Raji (cell line): ENCODE data around the gene LRRC74A.

Experiments
- POLR2A ChIP-seq: IDR thresholded peaks from 2 replicates; pipeline ENCODE4 v1.6.1; 2011; ENCODE audit warnings: low read depth, low read length, control low read depth; ENCODE audit not compliant: insufficient read depth

LRRC74A gene

GRCh38 chr14:76826122-76826521 lies at the start of gene LRRC74A:
LRRC74A (plus strand) TSS chr14:76826408; CDS start chr14:76826698, 290 bp downstream.
- no peak for TF ChIP-seq POLR2A

GRCh38 chr14:76776428-76777251 lies 49.6 kb upstream of the LRRC74A start:
- TF ChIP-seq POLR2A: no peak

GRCh38 chr14:76777721-76778120 lies 48.5 kb upstream of the LRRC74A start:
- no peak for TF ChIP-seq POLR2A

GRCh38 chr14:76778546-76779215 lies 47.5 kb upstream of the LRRC74A start:
- no peak for TF ChIP-seq POLR2A

DNA sequence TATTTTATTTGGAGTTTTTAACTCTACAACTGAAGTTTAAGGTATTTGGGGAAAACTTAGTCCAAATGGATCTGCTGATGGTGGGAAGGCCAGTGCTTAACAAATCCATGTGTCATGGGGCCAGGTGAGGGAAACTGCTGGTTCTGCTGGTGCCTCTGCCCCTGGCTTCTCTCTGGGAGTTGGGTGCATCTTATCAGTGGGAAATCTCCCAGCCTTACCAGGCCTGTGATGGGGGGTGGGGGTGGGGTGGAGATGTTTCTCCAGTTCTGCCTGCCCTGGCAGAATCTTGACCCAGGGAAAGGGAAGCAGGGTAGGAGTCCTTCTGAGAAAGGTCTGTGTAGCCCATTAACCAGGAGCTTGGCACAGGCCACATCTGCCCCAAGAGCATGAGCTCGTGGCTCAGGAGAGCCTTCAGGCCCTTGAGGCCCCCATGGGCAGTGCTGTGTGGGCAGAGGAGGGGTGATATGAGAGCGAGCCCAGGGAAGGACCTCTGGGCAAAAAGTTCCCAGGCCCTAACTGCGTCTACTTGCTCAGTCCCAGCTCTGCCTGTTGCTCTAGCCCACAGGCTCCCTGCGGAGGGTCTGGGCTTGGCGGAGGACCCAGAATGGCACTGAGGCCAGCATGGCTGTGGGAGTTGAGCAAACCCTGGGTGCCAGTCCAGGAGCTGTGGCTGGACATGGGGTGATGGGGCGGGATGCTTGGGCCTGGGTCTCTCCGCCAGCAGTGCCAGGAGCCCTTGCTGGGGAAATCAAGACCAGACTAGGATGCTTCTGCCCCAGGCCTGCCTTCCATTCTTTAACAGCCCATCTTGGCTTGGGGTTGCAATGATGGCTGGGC lies 46.8 kb upstream of the LRRC74A start:
- no peak for TF ChIP-seq POLR2A

- no peak for TF ChIP-seq POLR2A
Measured at GRCh38 chr14:76780058-76780345, 46.2 kb upstream of the LRRC74A start.

- no peak for TF ChIP-seq POLR2A
Measured at GRCh38 chr14:76780360-76780759, 45.8 kb upstream of the LRRC74A start.

GRCh38 chr14:76780875-76781647 lies 45.1 kb upstream of the LRRC74A start:
- TF ChIP-seq POLR2A: no peak

GRCh38 chr14:76781648-76782051 lies 44.6 kb upstream of the LRRC74A start:
- no peak for TF ChIP-seq POLR2A

GRCh38 chr14:76782115-76782884 lies 43.9 kb upstream of the LRRC74A start:
- TF ChIP-seq POLR2A: no peak

GRCh38 chr14:76782885-76783566 lies 43.2 kb upstream of the LRRC74A start:
- no peak for TF ChIP-seq POLR2A

- TF ChIP-seq POLR2A: no peak
Measured at GRCh38 chr14:76784266-76784874, 41.8 kb upstream of the LRRC74A start.

DNA sequence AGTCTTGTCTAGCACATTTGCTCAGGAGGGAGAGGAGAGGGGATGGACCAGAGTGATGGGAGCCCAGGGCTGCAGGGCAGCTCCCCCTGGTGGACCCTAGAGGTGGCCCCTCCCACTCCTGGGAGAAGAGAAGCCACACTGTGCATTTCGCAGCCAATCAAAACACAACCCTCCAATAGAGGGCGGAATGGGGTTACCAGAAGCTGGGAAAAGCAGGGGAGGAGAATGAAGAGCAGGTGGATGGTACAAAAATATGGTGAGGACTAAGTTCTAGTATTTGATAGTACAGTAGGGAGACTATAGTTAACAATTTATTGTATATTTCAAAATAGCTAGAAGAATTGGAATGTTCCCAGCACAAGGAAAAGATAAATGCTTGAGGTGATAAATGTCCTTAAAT lies 41.3 kb upstream of the LRRC74A start:
- no peak for TF ChIP-seq POLR2A
